HG03457 (cell line): ENCODE measurements around the gene MYL2.
"Not testable (repeated sequence)": the region's sequence is repeated elsewhere in the genome, so short reads cannot be mapped to it uniquely, and the experiment has no call there.

Experiments used
- ATAC-seq: cut with Tn5 transposase; IDR thresholded peaks from one replicate; pipeline ENCODE4 v1.9.1; 2021; ENCODE audit warnings: moderate number of reproducible peaks; ENCODE audit not compliant: unreplicated experiment

MYL2 gene

GRCh38 chr12:110920324-110920910 lies at the start of gene MYL2:
Gene MYL2, minus strand, starts transcription at chr12:110920579. Its CDS starts 50 bp downstream, at chr12:110920529.
- no peak for ATAC-seq

- ATAC-seq: no peak
Measured at GRCh38 chr12:110966081-110966760, 45.8 kb upstream of the MYL2 start.

- no peak for ATAC-seq
Measured at GRCh38 chr12:110965574-110965973, 45.2 kb upstream of the MYL2 start.

DNA sequence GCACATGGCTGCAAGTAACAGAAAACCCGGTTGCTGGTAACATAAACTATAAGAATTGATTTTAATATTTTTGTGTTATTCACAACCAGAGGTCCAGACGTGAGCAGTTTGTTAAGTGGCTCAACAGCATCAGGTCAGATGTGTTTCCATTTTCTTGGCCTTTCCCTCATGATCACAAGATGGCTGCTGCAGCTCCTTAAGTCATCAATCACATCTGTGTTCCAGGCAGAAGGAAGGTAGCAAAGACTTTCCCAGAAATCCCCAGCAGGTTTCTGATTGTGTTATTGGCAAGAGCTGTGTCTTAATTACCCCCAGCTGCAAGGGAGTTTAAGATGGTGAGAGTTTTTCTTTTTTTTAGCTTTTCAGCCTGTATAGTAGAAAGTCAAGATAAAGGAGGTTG lies 40.4 kb upstream of the MYL2 start:
- ATAC-seq: no peak

DNA sequence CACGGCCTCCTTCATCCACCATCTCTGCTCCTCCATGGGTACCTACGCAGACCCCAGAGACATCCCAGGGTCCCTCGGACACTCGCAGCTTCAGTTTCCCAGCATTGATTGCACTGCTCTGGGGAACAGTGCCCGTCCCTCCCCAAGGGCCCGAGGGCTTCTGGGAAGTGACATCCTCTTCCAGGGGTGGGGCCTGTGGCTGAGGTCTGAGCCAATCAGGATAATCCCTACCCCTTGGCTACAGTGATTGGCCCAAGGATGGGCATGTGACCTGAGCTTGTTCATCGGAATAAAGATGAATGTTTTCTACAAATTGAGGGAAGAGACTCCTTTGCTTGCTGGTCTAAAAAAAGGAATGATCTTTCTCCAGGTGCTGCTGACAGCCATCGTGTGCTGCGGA lies 37.3 kb upstream of the MYL2 start:
- no peak for ATAC-seq

DNA sequence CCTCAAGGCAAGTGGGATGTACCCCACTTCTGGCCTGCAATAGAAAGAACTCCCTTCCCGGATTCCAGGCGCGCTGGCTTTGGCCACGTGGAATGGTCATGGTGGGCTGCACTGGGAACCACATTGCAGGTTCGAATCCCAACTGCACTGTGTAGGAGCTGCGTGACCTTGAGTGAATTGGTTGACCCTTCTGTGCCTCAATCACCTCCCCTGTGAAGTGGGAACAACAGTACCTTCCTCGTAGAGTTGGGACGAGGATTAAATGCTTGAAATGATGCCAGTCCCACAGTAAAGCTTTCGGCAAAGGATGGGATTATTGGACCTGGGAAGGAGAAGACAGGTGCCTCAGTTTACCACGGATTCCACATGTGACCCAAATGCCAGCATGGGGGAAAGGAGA lies 36.8 kb upstream of the MYL2 start:
- no peak for ATAC-seq

DNA sequence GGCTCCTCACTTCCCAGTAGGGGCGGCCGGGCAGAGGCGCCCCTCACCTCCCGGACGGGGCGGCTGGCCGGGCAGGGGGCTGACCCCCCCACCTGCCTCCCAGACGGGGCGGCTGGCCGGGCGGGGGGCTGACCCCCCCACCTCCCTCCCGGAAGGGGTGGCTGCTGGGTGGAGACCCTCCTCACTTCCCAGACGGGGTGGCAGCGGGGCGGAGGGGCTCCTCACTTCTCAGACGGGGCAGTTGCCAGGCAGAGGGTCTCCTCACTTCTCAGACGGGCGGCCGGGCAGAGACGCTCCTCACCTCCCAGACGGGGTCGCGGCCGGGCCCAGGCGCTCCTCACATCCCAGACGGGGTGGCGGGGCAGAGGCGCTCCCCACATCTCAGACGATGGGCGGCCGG lies 30.5 kb upstream of the MYL2 start:
- ATAC-seq: not testable (repeated sequence)

DNA sequence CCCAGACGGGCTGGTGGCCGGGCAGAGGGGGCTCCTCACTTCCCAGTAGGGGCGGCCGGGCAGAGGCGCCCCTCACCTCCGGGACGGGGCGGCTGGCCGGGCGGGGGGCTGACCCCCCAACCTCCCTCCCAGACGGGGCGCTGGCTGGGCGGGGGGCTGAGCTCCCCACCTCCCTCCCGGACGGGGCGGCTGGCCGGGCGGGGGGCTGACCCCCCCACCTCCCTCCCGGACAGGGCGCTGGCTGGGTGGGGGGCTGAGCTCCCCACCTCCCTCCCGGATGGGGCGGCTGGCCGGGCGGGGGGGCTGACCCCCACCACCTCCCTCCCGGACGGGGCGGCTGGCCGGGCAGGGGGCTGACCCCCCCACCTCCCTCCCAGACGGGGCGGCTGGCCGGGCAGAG lies 30.1 kb upstream of the MYL2 start:
- not testable (repeated sequence) for ATAC-seq

- ATAC-seq: no peak
Measured at GRCh38 chr12:110948041-110948440, 27.7 kb upstream of the MYL2 start.

GRCh38 chr12:110943373-110943772 lies 23.0 kb upstream of the MYL2 start:
- ATAC-seq: no peak

GRCh38 chr12:110941391-110941790 lies 21.0 kb upstream of the MYL2 start:
- ATAC-seq: no peak

DNA sequence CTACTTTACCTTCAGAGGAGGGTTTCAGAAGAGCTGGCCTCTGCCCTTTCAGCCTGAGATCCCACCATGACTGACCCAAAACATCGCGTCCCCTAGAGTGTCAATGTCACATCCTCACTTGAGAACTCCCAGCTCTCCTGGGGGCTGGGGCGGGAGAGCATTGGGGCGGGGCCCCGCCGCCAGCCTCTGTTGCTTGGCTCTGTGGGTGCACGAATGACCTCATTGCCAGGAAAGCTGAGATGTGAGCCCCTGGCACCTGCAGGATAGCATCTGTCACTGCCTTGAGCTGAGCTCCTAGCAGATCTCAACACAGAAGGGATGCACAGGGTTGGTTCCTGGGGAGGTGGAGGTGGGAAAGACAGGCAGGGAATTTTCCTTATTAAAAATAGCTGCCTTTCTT lies 20.6 kb upstream of the MYL2 start:
- no peak for ATAC-seq

DNA sequence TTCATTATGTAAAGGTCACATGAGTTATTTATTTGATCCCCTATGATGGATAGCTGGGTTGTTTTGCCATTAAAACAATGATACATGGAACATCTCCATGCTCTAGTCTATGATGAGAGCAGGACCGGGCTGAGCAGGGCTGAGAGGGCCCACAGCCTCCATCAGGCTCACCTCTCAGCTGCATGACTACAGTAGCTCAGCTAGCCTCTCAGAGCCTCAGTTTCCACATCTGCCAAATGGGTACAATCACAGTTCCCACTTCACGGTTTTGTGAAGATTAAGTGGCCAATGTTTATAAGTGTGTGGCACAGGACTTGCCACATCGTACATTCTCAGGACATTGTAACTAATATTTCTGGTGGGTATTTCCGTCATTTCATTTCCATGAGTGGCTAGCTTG lies 19.9 kb upstream of the MYL2 start:
- no peak for ATAC-seq

- no peak for ATAC-seq
Measured at GRCh38 chr12:110937104-110937641, 16.8 kb upstream of the MYL2 start.

DNA sequence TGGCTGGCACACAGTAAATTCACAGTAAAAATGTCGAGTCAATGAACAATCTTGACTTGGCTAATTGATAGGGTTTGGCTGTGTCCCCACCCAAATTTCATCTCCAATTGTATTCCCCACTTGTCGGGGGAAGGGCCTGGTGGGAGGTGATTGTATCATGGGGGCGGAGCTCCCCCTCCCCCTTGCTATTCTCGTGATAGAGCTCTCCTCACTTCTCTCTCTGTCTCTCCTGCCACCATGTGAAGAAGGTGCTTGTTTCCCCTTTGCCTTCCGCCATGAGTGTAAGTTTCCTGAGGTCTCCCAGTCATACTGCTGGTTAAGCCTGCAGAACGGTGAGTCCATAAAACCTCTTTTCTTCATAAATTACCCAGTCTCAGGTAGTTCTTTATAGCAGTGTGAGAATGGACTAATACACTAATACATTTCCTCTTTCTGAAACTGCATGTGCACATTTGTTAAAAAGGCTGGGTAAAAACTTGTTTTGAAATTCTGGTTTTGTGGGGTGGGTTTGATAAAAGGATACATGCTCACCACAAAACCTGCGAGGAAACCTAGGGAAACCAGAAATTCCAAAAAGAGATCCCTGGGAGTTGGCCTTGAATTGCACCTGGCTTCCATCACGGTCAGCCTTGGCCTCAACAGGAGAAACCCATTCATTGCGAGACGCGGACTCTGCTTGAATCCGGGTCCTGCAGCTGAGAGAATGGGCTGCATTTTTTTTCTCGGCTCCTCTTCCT lies 16.2 kb upstream of the MYL2 start:
- no peak for ATAC-seq

GRCh38 chr12:110935588-110935987 lies 15.2 kb upstream of the MYL2 start:
- no peak for ATAC-seq

GRCh38 chr12:110934093-110934852 lies 13.9 kb upstream of the MYL2 start:
- no peak for ATAC-seq

- ATAC-seq: no peak
Measured at GRCh38 chr12:110933326-110933974, 13.1 kb upstream of the MYL2 start.

DNA sequence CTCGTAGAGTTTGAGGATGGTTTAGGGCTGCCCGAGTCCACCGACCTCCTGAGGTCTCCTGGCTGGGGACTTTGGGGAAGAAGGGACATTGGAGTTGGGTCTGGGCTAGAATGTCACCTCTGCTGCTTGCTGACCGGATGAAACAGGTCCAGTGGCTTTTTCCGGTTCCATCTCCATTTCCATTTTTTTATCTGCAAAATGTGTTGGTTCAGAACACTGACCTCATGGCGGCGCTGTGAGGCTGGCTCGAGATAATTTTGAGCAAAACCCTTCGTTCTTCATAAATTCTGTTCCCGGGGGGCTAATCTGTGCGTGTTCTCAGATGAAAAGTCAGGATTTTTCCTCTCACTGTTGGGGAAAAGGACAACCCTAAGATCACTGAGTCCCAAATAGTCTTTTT lies 11.7 kb upstream of the MYL2 start:
- no peak for ATAC-seq

DNA sequence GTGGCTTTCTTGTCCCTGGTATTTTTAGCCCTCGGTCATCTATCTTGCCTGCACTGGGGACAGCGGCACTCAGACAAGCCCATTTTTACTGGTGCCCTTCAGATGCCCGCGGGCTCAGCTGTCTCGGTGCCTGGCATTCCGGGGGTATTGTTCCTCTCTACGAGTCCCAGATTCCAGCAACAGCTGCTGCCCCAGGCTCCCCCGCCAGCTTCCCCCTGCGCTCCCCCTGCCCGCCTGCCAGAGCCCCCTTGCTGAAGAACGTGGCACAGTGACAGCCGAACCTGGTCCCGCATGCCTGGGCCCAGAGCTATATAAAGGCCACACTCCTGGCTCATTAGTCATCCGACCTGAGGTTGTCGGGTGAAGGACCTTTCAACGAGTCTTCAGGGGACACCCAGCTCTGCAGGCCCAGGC lies 10.9 kb upstream of the MYL2 start:
- ATAC-seq: no peak
